Pancreas (tissue), 10 donors: ENCODE data around the gene PSMD8. TPM values are rescaled to one million over a fixed set of nuclear protein-coding genes. Genes with fewer than 3 reads are reported as not detected.
"Not testable (repeated sequence)": the region's sequence is repeated elsewhere in the genome, so short reads cannot be mapped to it uniquely, and the experiment has no call there.

ENCODE experiments used
- ATAC-seq, 4 donors: fragments of 200-7000 bp; cut with Tn5 transposase; one replicate each; pipeline versions ENCODE4 v1.8.0 to v1.9.1; 2020; ENCODE audit warnings: mild to moderate bottlenecking in 4 of 4, moderate library complexity in 4 of 4
- DNase-seq, 6 donors: peaks; one replicate each; pipeline ENCODE4 v3.0.0-alpha.2; 2020
- FAIRE-seq: peaks from 2 replicates; lab custom pipeline; 2012; peaks lifted over from hg19 to GRCh38; lab: Jason Lieb, UNC
- H3K27ac ChIP-seq, 4 donors: fragments of 200-600 bp; sonication (generic); 1 replicate in 3 of 4; 2 replicates in 1 of 4; pipeline versions ENCODE4 v1.5.0 to v1.8.0; 2020
- H3K27me3 ChIP-seq, 4 donors: fragments of 200-600 bp; one replicate each; pipeline ENCODE4 v1.8.0; 2021
- H3K36me3 ChIP-seq, 3 donors: fragments of 200-600 bp; sonication (generic) in 1 of 3; one replicate each; pipeline versions ENCODE4 v1.5.0 to v1.8.0; 2020 to 2021
- H3K4me1 ChIP-seq, 3 donors: fragments of 200-600 bp; one replicate each; pipeline ENCODE4 v1.8.0; 2021
- H3K4me3 ChIP-seq, 4 donors: fragments of 200-600 bp; sonication (generic) in 2 of 4; one replicate each; pipeline versions ENCODE4 v1.5.0 to v1.8.0; 2020 to 2021
- H3K9me3 ChIP-seq, 4 donors: fragments of 200-600 bp; one replicate each; pipeline ENCODE4 v1.8.0; 2021
- WGBS, 2 donors: extraction: QIAGEN DNeasy Blood & Tissue Kit; methylation state at CpG; one replicate each; pipeline ENCODE4 v1.1.7; 2013; 5-methylcytosine and 5-hydroxymethylcytosine counted together
- intact Hi-C, 3 donors: fragments of 100-400 bp; cut with DNase I; formaldehyde crosslinking; loops; one replicate each; pipeline versions ENCODE4 v1.11.1 to v1.14.2; 2022
- polyA plus RNA-seq, 2 donors: library from polyadenylated mRNA; stranded (reverse); fragments of 200-250 nt; gene quantifications; one replicate each; pipeline ENCODE4 v1.2.3, GENCODE V29; 2013
- total RNA-seq, 6 donors: library from RNA; stranded (reverse); fragmentation: NEBNext Ultra II Directional in 4 of 6; extraction: Animal tissue kit (Norgen Biotek cat#: 25700) in 4 of 6; gene quantifications; one replicate each; pipeline versions ENCODE4 v1.2.1 to v1.2.4, GENCODE V29; 2021 to 2023
- TF ChIP-seq, protein P1 (sequence below), 4 donors: fragments of 200-600 bp; sonication (generic) in 3 of 4; IDR thresholded peaks; one replicate each; pipeline versions ENCODE4 v1.5.0 to v1.8.0; 2021; ENCODE audit warnings: antibody characterized with exemption in 4 of 4
- donor health status: healthy with polysubstance abuse.
- donor health status: DM: no; HTN: no; CAD: no; lungs with moderate emphysema.
- donor health status: DM: no; HTN: no; CAD: no.
- donor health status: control.
- donor health status: control.
- donor health status: Bipolar disorder and iron deficiency.
- donor health status: DM: yes; HTN: yes; CAD: no.
- donor health status: DM: no; HTN: no; CAD: no.
- donor health status: DM: no; HTN: no; CAD: no.
- donor health status: DM: yes; HTN: yes; CAD: no.

PSMD8 gene
- total and polyA plus RNA-seq, 8 donors = 25.3 to 76.0 (median 58.7) TPM

DNA sequence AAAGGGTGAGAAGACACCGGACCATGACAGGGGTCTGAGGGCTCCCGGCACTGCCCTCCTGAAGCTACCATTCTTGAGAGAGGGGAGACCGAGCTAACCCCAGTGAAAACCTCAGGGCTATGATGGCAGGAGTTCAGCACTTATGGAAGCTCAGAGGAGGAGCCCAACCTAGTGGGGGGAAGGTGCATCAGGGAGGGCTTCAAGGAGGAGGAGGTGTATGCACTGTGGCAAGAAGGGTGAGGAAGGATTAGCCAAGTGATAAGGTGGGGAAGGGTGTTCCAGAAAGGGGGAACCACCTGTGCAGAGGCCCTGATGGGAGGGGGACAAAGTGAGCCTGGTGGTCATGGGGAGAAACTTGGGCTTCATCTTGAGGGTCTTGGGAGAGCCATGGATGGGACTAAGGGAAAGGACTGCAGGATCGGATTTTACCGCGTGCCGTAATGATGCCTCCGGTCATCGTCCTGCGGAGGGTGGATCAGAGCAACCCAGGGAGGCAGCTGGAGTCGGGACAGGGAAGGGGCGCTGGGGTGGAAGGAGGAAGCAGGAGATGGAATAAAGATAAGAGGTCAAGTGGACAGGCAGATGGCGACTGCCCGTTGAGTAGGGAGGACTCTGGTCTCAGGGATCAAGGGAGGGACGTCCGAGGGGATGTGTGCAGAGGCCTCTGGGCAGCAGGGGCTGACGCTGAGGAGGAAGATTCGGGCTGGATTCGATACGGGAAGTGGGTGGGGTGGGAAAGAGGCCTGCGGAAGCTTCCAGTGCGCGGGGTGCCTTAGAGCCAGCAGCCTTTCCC is 13.3 kb upstream of the PSMD8 start:
- peak in 3 of 4 donors; percentile 2 to 7 (median 4) for ATAC-seq

GRCh38 chr19:38361633-38362075 is 12.7 kb upstream of the PSMD8 start:
- no peak for FAIRE-seq

More for the DNA sequence above, 13.3 kb upstream of the PSMD8 start:
- Histone ChIP-seq H3K4me3 (peak overlapping the region; percentile 34 to 76 (median 52)), H3K36me3 (no peaks in the 10 kb centered on the region), H3K4me1 (peaks cover 0 to 2% (median 0%) of the 10 kb centered on the region in 3 donors), H3K27me3 (peaks cover 0 to 12% (median 0%) of the 10 kb centered on the region in 4 donors), H3K9me3 (no peaks in the 10 kb centered on the region), H3K27ac (no peak overlapping the region)
- WGBS, 2 donors = 19 to 24% methylated on average over 19 to 23 of the region's 23 CpGs
- FAIRE-seq (no peak), DNase-seq (no peak)
- TF ChIP-seq, protein P1, sequence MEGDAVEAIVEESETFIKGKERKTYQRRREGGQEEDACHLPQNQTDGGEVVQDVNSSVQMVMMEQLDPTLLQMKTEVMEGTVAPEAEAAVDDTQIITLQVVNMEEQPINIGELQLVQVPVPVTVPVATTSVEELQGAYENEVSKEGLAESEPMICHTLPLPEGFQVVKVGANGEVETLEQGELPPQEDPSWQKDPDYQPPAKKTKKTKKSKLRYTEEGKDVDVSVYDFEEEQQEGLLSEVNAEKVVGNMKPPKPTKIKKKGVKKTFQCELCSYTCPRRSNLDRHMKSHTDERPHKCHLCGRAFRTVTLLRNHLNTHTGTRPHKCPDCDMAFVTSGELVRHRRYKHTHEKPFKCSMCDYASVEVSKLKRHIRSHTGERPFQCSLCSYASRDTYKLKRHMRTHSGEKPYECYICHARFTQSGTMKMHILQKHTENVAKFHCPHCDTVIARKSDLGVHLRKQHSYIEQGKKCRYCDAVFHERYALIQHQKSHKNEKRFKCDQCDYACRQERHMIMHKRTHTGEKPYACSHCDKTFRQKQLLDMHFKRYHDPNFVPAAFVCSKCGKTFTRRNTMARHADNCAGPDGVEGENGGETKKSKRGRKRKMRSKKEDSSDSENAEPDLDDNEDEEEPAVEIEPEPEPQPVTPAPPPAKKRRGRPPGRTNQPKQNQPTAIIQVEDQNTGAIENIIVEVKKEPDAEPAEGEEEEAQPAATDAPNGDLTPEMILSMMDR (IDR thresholded peaks at IDR 0.05) = no peak
- intact Hi-C loops = no loop called here

DNA sequence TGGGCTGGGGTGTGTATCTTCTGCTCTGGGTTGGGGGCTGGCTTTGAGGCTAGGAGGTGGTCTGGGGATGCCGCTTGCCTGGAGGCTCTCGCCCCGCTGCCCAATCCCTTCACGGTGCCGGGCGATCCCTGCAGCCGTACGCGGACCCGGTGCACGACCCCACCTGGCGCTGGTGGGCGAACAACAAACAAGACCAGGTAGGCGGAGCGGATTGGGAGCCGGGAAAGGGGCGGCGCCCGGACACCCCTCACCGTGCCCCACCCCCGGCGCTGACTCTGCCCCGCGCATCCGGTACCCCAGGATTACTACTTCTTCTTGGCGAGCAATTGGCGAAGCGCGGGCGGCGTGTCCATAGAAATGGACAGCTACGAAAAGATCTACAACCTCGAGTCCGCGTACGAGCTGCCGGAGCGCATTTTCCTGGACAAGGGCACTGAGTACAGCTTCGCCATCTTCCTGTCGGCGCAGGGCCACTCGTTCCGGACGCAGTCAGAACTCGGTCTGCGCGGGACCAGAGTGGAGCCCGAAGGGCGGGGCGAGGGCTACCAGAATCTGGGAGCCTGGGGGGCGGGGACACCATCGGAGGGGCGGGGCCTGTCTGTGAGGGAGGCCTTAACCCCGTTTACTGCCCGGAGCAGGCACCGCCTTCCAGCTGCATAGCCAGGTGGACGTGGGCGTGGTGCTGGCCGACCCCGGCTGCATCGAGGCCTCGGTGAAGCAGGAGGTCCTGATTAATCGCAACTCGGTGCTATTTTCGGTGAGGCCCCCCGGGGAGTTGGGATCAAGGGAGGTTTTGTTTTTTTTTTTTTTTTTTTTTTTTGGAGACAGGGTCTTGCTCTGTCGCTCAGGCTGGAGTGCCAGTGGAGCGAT is 12.1 kb upstream of the PSMD8 start:
- peaks cover 0 to 2% (median 0%) of the 10 kb centered on the region in 3 donors for H3K4me1 ChIP-seq
- peak overlapping the region in 2 of 4 donors; percentile 4 to 44 for H3K27ac ChIP-seq
- FAIRE-seq (no peak), ATAC-seq (peak; percentile 73 to 86 (median 82)), DNase-seq (peak; percentile 68 to 89 (median 84))
- no peaks in the 10 kb centered on the region for H3K9me3 ChIP-seq
- TF ChIP-seq, protein P1 (IDR thresholded peaks at IDR 0.05) = no peak
- no peaks in the 10 kb centered on the region for H3K36me3 ChIP-seq
- H3K27me3 ChIP-seq = peaks cover 0 to 12% (median 0%) of the 10 kb centered on the region in 4 donors
- intact Hi-C loops = no loop called here
- WGBS, 2 donors = 1 to 3% methylated on average over 65 to 68 of the region's 68 CpGs
- H3K4me3 ChIP-seq = peak overlapping the region; percentile 34 to 76 (median 52)

More at GRCh38 chr19:38361633-38362075, 12.7 kb upstream of the PSMD8 start:
- ATAC-seq = peak; percentile 86 to 95 (median 92)
- no peaks in the 10 kb centered on the region for H3K9me3 ChIP-seq
- peaks cover 0 to 12% (median 0%) of the 10 kb centered on the region in 4 donors for H3K27me3 ChIP-seq
- DNase-seq = peak; percentile 63 to 91 (median 80)
- no peaks in the 10 kb centered on the region for H3K36me3 ChIP-seq
- H3K4me1 ChIP-seq = peaks cover 0 to 2% (median 0%) of the 10 kb centered on the region in 3 donors
- H3K4me3 ChIP-seq = peak overlapping the region; percentile 34 to 76 (median 52)
- 0% methylated on average over 33 to 37 of the region's 37 CpGs for WGBS, 2 donors
- TF ChIP-seq, protein P1 (IDR thresholded peaks at IDR 0.05) = no peak
- intact Hi-C loops = no loop called here
- no peak overlapping the region for H3K27ac ChIP-seq

- Histone ChIP-seq H3K4me3 (peak overlapping the region in 2 of 4 donors; percentile 50 to 76), H3K27me3 (peaks cover 0 to 12% (median 0%) of the 10 kb centered on the region in 4 donors)
- DNase-seq, FAIRE-seq, H3K4me1 ChIP-seq, H3K27ac ChIP-seq, ATAC-seq, intact Hi-C loops, H3K9me3 ChIP-seq, H3K36me3 ChIP-seq: not testable (repeated sequence)
- 66 to 69% methylated on average over 14 to 15 of the region's 16 CpGs for WGBS, 2 donors
These were observed 11.3 kb upstream of the PSMD8 start for GRCh38 chr19:38362946-38363688.
